SJSA1 (cell line): ENCODE measurements around the gene CLMN. TPM values are rescaled to one million over a fixed set of nuclear protein-coding genes. Genes with fewer than 3 reads are reported as not detected.

Experiments
- DNase-seq, 2 experiments: peaks; one replicate each; pipeline ENCODE4 v3.0.0-alpha.2; 2015 to 2020; ENCODE audit warnings: low spot score in 2 of 2, low read depth in 1 of 2
- H3K27ac ChIP-seq: fragments of 250-450 bp; sonication (Bioruptor Pico); 2 replicates; pipeline ENCODE4 v1.5.1; 2020; ENCODE audit warnings: mild to moderate bottlenecking, moderate library complexity
- H3K27me3 ChIP-seq: fragments of 250-450 bp; sonication (Bioruptor Pico); replicated peaks from 2 replicates; pipeline ENCODE4 v1.5.1; 2020; ENCODE audit warnings: mild to moderate bottlenecking, moderate library complexity
- H3K36me3 ChIP-seq: fragments of 250-450 bp; sonication (Bioruptor Pico); 2 replicates; pipeline ENCODE4 v1.5.1; 2020; ENCODE audit warnings: mild to moderate bottlenecking
- H3K4me1 ChIP-seq: fragments of 250-450 bp; sonication (Bioruptor Pico); replicated peaks from 2 replicates; pipeline ENCODE4 v1.6.1; 2021; ENCODE audit warnings: mild to moderate bottlenecking
- H3K4me3 ChIP-seq: fragments of 250-450 bp; sonication (Bioruptor Pico); 2 replicates; pipeline ENCODE4 v1.5.1; 2020; ENCODE audit warnings: mild to moderate bottlenecking
- H3K9me3 ChIP-seq: fragments of 250-450 bp; sonication (Bioruptor Pico); replicated peaks from 2 replicates; pipeline ENCODE4 v1.5.1; 2020; ENCODE audit warnings: mild to moderate bottlenecking
- total RNA-seq: library from RNA; depleted of rRNA; stranded (reverse); fragments of >200 nt; shearing (Covaris generic); gene quantifications from 2 replicates; pipeline ENCODE4 v1.2.3, GENCODE V29; 2014

CLMN gene
- total RNA-seq, 1 experiment from 2014 or later, result 4.7 TPM

DNA sequence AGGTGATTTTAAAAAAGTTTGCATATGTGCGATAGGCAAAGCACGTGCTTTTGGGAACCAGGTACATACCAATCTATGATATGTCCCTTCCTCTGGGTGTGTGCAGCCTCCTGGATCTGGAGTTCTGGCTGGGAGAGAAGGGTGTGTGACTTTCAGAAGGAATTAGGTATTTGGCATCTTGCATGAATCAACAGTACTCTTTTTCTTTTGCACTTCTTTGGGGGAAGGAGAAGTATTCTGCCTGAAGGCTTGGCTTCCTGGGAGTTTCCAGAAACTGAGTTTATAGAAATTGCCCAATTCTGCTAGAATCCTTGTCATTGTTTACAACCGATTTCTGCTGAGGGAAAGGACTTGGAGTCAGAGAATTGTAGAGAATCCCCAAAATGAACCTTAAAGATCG lies 2.9 kb upstream of the CLMN start:
- DNase-seq, result no peak
- Histone ChIP-seq H3K4me3 (no peak overlapping the region), H3K36me3 (no peaks in the 10 kb centered on the region), H3K9me3 (no peaks in the 10 kb centered on the region), H3K4me1 (peaks cover 8% of the 10 kb centered on the region), H3K27ac (no peak overlapping the region), H3K27me3 (no peaks in the 10 kb centered on the region)

DNA sequence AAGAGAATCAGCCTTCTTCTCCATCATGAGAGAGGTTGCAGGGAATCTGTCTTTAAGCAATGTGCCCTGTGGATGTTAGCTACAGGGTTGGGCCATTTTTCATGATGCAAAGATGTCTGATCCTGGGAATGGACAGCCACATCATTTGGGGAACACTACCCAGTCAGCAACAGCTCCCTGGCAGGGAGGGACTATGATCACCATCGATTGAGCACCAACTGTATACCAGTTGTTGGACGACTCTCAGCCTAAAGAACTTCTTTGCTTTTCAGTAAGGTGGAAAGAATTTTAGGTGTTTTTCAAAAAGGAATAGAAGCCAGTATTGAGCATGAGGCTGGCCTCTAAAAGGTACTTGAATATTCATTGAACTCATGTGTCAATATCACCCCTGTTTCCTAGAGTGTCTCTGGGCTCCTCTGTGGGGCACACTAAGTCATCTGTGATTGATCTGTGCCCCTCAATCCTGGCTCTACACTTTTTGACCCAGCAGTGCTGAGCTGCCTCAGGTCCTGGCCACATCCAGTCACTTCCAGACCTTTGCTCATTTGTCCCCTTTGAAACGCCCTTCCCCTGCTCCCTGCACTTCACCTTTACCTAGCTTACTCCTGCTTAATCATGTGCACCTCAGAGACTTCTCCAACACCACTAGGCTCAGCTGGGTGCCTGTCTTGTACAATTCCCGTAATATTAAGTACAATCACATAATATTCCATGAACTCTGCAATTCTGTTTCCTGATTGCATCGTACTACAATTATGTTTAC lies 2.2 kb upstream of the CLMN start:
- Histone ChIP-seq H3K27me3 (no peaks in the 10 kb centered on the region), H3K36me3 (no peaks in the 10 kb centered on the region), H3K27ac (no peak overlapping the region), H3K9me3 (no peaks in the 10 kb centered on the region), H3K4me3 (no peak overlapping the region), H3K4me1 (peaks cover 8% of the 10 kb centered on the region)
- DNase-seq, result no peak

- Histone ChIP-seq H3K4me1 (peaks cover 8% of the 10 kb centered on the region), H3K9me3 (no peaks in the 10 kb centered on the region), H3K27ac (no peak overlapping the region), H3K4me3 (no peak overlapping the region), H3K36me3 (no peaks in the 10 kb centered on the region), H3K27me3 (no peaks in the 10 kb centered on the region)
- DNase-seq, result no peak
Measured at GRCh38 chr14:95320955-95321600, 1.4 kb upstream of the CLMN start.

DNA sequence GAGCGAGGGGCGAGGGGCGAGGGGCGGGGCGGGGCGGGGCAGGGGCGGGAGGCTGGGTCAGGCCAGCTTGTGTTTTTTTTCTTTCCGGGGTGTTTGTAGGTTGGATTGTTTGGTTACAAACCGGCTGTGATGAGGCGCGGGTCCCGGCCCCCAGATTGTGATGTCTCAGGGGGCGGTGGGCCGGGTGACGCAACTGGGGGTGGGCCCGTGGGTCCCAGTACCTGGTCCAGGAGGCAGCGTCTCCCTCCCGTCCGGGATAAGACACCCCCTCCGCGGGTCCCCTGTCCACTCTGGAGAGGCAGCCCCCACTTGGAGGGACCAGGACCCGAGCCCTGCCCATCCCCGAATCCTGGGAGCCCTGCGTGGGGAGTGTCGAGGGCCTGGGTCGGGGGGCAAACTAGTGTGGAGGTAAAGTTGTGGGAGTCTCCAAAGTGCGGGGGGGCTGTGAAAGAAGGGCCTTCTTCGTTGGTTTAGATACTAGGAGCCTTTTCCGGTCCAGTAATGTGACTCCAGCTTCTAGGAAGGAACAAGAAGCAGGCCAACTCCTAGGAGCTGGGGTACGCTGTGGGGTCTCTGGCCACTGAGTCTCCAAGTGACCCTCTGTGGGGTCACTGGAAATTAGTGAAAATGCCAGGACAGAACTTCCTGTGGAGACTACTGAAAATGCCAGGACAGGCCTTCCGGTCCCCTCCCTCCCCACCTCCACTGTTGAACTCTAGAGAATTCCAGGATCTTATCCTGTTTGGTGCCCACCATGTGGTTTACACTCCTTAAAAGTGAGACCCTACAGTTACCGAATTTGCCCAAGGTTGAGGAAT lies 579 bp upstream of the CLMN start:
- peaks cover 8% of the 10 kb centered on the region for H3K4me1 ChIP-seq
- no peak for DNase-seq
- H3K36me3 ChIP-seq, result no peaks in the 10 kb centered on the region
- no peaks in the 10 kb centered on the region for H3K9me3 ChIP-seq
- no peak overlapping the region for H3K27ac ChIP-seq
- H3K27me3 ChIP-seq, result no peaks in the 10 kb centered on the region
- peak overlapping the region; percentile 30 for H3K4me3 ChIP-seq

- Histone ChIP-seq H3K27me3 (no peaks in the 10 kb centered on the region), H3K9me3 (no peaks in the 10 kb centered on the region), H3K36me3 (no peaks in the 10 kb centered on the region), H3K27ac (no peak overlapping the region), H3K4me3 (peak overlapping the region; percentile 76), H3K4me1 (peaks cover 14% of the 10 kb centered on the region)
- DNase-seq, result no peak
Measured at GRCh38 chr14:95318399-95319311, 1.1 kb downstream of the CLMN start.

GRCh38 chr14:95317817-95318343 lies 1.8 kb downstream of the CLMN start:
- Histone ChIP-seq H3K4me3 (no peak overlapping the region), H3K27me3 (no peaks in the 10 kb centered on the region), H3K9me3 (no peaks in the 10 kb centered on the region), H3K4me1 (peaks cover 14% of the 10 kb centered on the region), H3K36me3 (no peaks in the 10 kb centered on the region), H3K27ac (no peak overlapping the region)
- no peak for DNase-seq

DNA sequence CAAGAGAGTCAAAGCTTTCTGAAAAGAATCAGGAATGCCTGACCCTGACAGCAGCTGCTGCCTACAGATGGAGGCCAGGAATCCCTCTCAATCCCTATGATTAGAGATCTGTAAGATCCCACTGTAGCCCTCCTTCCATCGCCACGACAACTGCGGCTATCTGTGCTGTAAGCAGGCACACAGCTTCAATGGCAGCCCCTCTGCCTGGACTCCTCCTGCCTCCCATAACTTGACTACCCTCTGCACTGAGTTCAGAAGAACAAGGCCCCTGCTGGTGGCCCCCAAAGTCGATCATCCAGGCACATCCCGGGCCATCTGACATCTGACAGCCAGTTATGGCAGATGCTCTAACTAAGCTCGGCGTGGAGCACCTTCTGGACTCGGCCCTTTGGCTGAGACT lies 2.9 kb downstream of the CLMN start:
- no peak overlapping the region for H3K27ac ChIP-seq
- DNase-seq, result no peak
- peaks cover 16% of the 10 kb centered on the region for H3K4me1 ChIP-seq
- H3K4me3 ChIP-seq, result no peak overlapping the region
- H3K27me3 ChIP-seq, result no peaks in the 10 kb centered on the region
- no peaks in the 10 kb centered on the region for H3K9me3 ChIP-seq
- no peaks in the 10 kb centered on the region for H3K36me3 ChIP-seq

- no peaks in the 10 kb centered on the region for H3K27me3 ChIP-seq
- no peak for DNase-seq
- no peaks in the 10 kb centered on the region for H3K9me3 ChIP-seq
- H3K27ac ChIP-seq, result no peak overlapping the region
- H3K4me3 ChIP-seq, result no peak overlapping the region
- H3K36me3 ChIP-seq, result no peaks in the 10 kb centered on the region
- peaks cover 20% of the 10 kb centered on the region for H3K4me1 ChIP-seq
Measured at GRCh38 chr14:95315579-95315978, 4.1 kb downstream of the CLMN start.

DNA sequence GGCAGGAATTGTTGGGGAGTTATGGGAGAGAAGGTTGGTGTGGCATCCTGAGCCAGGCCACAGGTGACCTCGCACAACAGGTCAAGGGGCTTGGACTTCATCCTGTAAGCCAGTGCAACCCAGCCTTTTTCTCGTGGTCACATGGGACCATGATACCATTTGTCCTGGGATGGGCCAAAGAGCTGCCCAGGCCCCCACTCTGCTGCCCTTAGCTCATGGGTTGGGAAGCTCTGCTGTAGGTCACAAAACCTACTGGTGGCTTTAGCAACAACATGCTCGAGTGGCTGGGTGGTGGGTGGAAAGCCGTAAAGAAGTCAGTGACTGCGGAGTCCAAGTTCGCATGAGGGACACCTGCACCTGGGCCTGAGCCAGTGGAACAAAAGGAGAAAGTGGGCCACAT lies 4.6 kb downstream of the CLMN start:
- Histone ChIP-seq H3K27ac (no peak overlapping the region), H3K4me3 (no peak overlapping the region), H3K36me3 (no peaks in the 10 kb centered on the region), H3K9me3 (no peaks in the 10 kb centered on the region), H3K4me1 (peaks cover 20% of the 10 kb centered on the region), H3K27me3 (no peaks in the 10 kb centered on the region)
- no peak for DNase-seq

- H3K27me3 ChIP-seq, result no peaks in the 10 kb centered on the region
- H3K4me3 ChIP-seq, result no peak overlapping the region
- DNase-seq, result no peak
- H3K36me3 ChIP-seq, result no peaks in the 10 kb centered on the region
- no peak overlapping the region for H3K27ac ChIP-seq
- H3K9me3 ChIP-seq, result no peaks in the 10 kb centered on the region
- peaks cover 20% of the 10 kb centered on the region for H3K4me1 ChIP-seq
Measured at GRCh38 chr14:95314609-95315008, 5.1 kb downstream of the CLMN start.

GRCh38 chr14:95313707-95314106 lies 6.0 kb downstream of the CLMN start:
- Histone ChIP-seq H3K27ac (no peak overlapping the region), H3K36me3 (no peaks in the 10 kb centered on the region), H3K4me1 (peaks cover 12% of the 10 kb centered on the region; the same call in 1 of the 2 replicates), H3K9me3 (no peaks in the 10 kb centered on the region), H3K27me3 (no peaks in the 10 kb centered on the region), H3K4me3 (no peak overlapping the region)
- no peak for DNase-seq

DNA sequence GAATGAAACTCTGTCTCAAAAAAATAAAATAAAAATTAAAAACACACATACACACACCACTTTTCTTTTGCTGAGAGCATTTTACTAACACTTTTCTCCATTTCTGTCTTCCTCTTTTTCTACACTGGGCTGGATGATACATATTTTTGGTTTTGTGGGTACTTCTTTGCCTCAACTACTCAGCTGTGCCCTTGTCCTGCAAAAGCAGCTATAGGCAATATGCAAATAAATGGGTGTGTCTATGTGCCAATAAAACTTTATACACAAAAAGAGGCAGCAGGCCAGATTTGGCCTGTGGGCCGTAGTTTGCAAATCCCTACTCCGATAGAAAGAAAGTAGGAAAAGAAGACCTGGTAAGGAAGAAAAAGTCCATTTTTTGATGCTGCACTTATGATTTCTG lies 6.5 kb downstream of the CLMN start:
- Histone ChIP-seq H3K4me1 (peaks cover 12% of the 10 kb centered on the region; the same call in 1 of the 2 replicates), H3K36me3 (no peaks in the 10 kb centered on the region), H3K9me3 (no peaks in the 10 kb centered on the region), H3K27me3 (no peaks in the 10 kb centered on the region), H3K27ac (no peak overlapping the region), H3K4me3 (no peak overlapping the region)
- DNase-seq, result no peak

- H3K4me3 ChIP-seq, result no peak overlapping the region
- no peaks in the 10 kb centered on the region for H3K36me3 ChIP-seq
Measured at GRCh38 chr14:95312311-95312710, 7.4 kb downstream of the CLMN start.

More at GRCh38 chr14:95312311-95312710, 7.4 kb downstream of the CLMN start:
- H3K9me3 ChIP-seq, result no peaks in the 10 kb centered on the region
- peaks cover 12% of the 10 kb centered on the region; the same call in 1 of the 2 replicates for H3K4me1 ChIP-seq
- DNase-seq, result no peak
- no peaks in the 10 kb centered on the region for H3K27me3 ChIP-seq
- H3K27ac ChIP-seq, result no peak overlapping the region
